Measurements from ENCODE around the gene EYA4.

DNA sequence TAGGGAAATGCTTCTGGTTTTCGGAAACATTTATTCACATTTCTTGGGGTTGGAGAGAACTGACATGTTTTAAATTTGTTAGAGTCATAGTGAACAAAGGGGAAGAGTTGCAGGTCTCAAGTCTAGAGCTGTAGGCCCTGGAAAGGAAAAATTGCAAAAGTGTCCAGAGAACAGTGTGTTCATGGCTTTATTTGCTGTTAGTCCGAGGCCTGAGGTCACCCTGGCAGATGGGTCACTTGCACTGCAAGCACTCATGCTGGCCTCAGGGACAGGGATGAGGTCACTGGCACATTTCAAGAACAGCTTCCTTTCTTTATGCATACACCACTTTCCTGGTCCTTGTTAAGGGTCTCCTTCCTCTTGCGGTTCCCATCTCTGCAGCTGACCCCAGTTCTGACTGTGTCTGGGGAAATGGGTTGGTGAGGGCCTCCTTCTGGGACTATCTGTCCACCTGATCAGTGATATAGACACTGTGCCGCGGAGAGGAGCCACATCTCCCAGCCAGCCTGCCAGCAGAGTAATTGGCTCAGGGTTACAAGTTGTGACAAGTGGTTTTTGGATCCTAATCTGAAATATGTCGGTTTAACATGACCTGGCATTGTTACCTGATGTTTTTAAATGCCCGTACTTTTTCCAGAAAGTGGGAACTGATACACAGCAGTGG is 194.0 kb downstream of the EYA4 start:
- TF ChIP-seq, protein P1, sequence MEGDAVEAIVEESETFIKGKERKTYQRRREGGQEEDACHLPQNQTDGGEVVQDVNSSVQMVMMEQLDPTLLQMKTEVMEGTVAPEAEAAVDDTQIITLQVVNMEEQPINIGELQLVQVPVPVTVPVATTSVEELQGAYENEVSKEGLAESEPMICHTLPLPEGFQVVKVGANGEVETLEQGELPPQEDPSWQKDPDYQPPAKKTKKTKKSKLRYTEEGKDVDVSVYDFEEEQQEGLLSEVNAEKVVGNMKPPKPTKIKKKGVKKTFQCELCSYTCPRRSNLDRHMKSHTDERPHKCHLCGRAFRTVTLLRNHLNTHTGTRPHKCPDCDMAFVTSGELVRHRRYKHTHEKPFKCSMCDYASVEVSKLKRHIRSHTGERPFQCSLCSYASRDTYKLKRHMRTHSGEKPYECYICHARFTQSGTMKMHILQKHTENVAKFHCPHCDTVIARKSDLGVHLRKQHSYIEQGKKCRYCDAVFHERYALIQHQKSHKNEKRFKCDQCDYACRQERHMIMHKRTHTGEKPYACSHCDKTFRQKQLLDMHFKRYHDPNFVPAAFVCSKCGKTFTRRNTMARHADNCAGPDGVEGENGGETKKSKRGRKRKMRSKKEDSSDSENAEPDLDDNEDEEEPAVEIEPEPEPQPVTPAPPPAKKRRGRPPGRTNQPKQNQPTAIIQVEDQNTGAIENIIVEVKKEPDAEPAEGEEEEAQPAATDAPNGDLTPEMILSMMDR (conservative IDR thresholded peaks at IDR 0.05; ENCODE audit: low read depth, low read length): no peak
- TF ChIP-seq EZH2 (IDR thresholded peaks at IDR 0.05; ENCODE audit: low read length, unreplicated experiment): no peak
- no peak for TF ChIP-seq EZH2phosphoT487 (IDR thresholded peaks at IDR 0.05; ENCODE audit: borderline replicate concordance, low read length)

Measured in PC-3 (cell line).